K562 (cell line): ENCODE measurements around the gene C17orf113. TPM values are rescaled to one million over a fixed set of nuclear protein-coding genes. Genes with fewer than 3 reads are reported as not detected.

Experiments
- CEBPG ChIP-seq, 3 experiments: fragments of 200-800 bp in 1 of 3; sonication (Bioruptor generic) in 1 of 3; sonication (generic) in 1 of 3; formaldehyde crosslinking in 1 of 3; IDR thresholded peaks in 2 of 3; conservative IDR thresholded peaks in 1 of 3; 2 replicates each; pipeline versions ENCODE4 v1.6.1 to v1.8.0; 2016 to 2022; ENCODE audit warnings: missing compliant biosample characterization in 2 of 3, missing genetic modification characterization in 2 of 3, mild to moderate bottlenecking in 1 of 3, missing genetic modification reagents in 1 of 3
- CHCHD3 ChIP-seq: fragments of 250-450 bp; sonication (Bioruptor Pico); IDR thresholded peaks from 2 replicates; pipeline ENCODE4 v2.1.2; 2022; ENCODE audit warnings: mild to moderate bottlenecking
- CHD2 ChIP-seq: IDR thresholded peaks from 2 replicates; pipeline ENCODE4 v1.6.1; 2011; ENCODE audit warnings: low read depth, low read length
- DPF2 ChIP-seq: fragments of 450-650 bp; IDR thresholded peaks from 2 replicates; pipeline ENCODE4 v1.6.1; 2016
- ELF1 ChIP-seq: fragments of 200-800 bp; sonication (Bioruptor generic); IDR thresholded peaks from 2 replicates; pipeline ENCODE4 v1.6.1; 2016; ENCODE audit warnings: missing genetic modification characterization, missing compliant biosample characterization
- FOXM1 ChIP-seq, 2 experiments: fragments of 450-650 bp in 1 of 2; sonication (generic) in 1 of 2; formaldehyde crosslinking in 1 of 2; IDR thresholded peaks; 2 replicates each; pipeline versions ENCODE4 v1.6.1 to v1.9.0; 2017 to 2022; ENCODE audit warnings: low read depth in 2 of 2, mild to moderate bottlenecking in 2 of 2, missing genetic modification reagents in 1 of 2, moderate library complexity in 1 of 2
- HLTF ChIP-seq: fragments of 450-650 bp; IDR thresholded peaks from 2 replicates; pipeline ENCODE4 v1.6.1; 2016
- HMBOX1 ChIP-seq: sonication (generic); IDR thresholded peaks from 2 replicates; pipeline ENCODE4 v1.6.1; 2016
- HMGN3 ChIP-seq: IDR thresholded peaks from 2 replicates; pipeline ENCODE4 v1.6.1; 2011; ENCODE audit warnings: borderline replicate concordance, low read depth, mild to moderate bottlenecking, mixed read lengths, low read length; ENCODE audit not compliant: insufficient read length; ENCODE audit errors: extremely low read depth
- JUNB ChIP-seq: fragments of 450-650 bp; formaldehyde crosslinking; conservative IDR thresholded peaks from 2 replicates; pipeline ENCODE4 v1.4.0; 2020; ENCODE audit warnings: mild to moderate bottlenecking
- KAT8 ChIP-seq: fragments of 450-650 bp; IDR thresholded peaks from 2 replicates; pipeline ENCODE4 v1.6.1; 2016; ENCODE audit warnings: low read depth, mild to moderate bottlenecking
- MECOM ChIP-seq: fragments of 250-450 bp; sonication (Bioruptor Pico); IDR thresholded peaks from 2 replicates; pipeline ENCODE4 v1.8.0; 2022; ENCODE audit warnings: inconsistent platforms
- POU5F1 ChIP-seq: fragments of 150-350 bp; IDR thresholded peaks from 2 replicates; pipeline ENCODE4 v1.6.1; 2014; ENCODE audit warnings: borderline replicate concordance, low read length, low read depth, mild to moderate bottlenecking; ENCODE audit not compliant: partially characterized antibody
- RB1 ChIP-seq: fragments of 450-650 bp; IDR thresholded peaks from 2 replicates; pipeline ENCODE4 v1.6.1; 2017; ENCODE audit warnings: low read depth, mild to moderate bottlenecking
- SMARCA4 ChIP-seq: fragments of 450-650 bp; IDR thresholded peaks from 2 replicates; pipeline ENCODE4 v1.6.1; 2016
- SRSF1 ChIP-seq: fragments of 200-400 bp; formaldehyde crosslinking; IDR thresholded peaks from 2 replicates; pipeline ENCODE4 v1.6.1; 2017; ENCODE audit warnings: mild to moderate bottlenecking, low read depth, low read length, moderate library complexity
- TAF1 ChIP-seq: IDR thresholded peaks from 2 replicates; pipeline ENCODE4 v1.6.1; 2011; ENCODE audit warnings: mild to moderate bottlenecking, low read length, moderate library complexity; ENCODE audit not compliant: insufficient read depth, control insufficient read depth, severe bottlenecking; ENCODE audit errors: extremely low read depth
- TARDBP ChIP-seq: fragments of 450-650 bp; IDR thresholded peaks from 2 replicates; pipeline ENCODE4 v1.6.1; 2016
- TEAD2 ChIP-seq: fragments of 450-650 bp; IDR thresholded peaks from 2 replicates; pipeline ENCODE4 v1.6.1; 2016; ENCODE audit warnings: missing genetic modification characterization, control low read depth, missing compliant biosample characterization
- ZNF644 ChIP-seq: fragments of 200-800 bp; sonication (Bioruptor generic); IDR thresholded peaks from 2 replicates; pipeline ENCODE4 v1.6.1; 2016; ENCODE audit warnings: low read depth, missing genetic modification characterization, missing compliant biosample characterization
- polyA plus RNA-seq, 8 experiments: library from polyadenylated mRNA; depleted of rRNA in 4 of 8; stranded (reverse) in 5 of 8; unstranded in 3 of 8; fragments of >200 nt; fragmentation: Nextera tagmentation in 2 of 8; fragmentation: Illumina TruSeq in 1 of 8; extraction: Ambion mirVana in 2 of 8; extraction: Trizol in 1 of 8; gene quantifications; 2 replicates each; pipeline versions ENCODE4 v1.2.1 to v1.2.3, GENCODE V29; 2011 to 2014; ENCODE audit warnings: inconsistent platforms in 1 of 8, missing spikeins in 1 of 8
- total RNA-seq, 7 experiments: library from RNA; depleted of rRNA in 6 of 7; stranded (reverse); fragments of >200 nt in 6 of 7; fragmentation: Illumina TruSeq in 2 of 7; extraction: Trizol in 2 of 7; gene quantifications; 2 replicates each; pipeline versions ENCODE4 v1.2.1 to v1.2.3, GENCODE V29; 2011 to 2021; ENCODE audit warnings: low replicate concordance in 1 of 7
- TF ChIP-seq, protein P1 (sequence below): fragments of 250-450 bp; sonication (Bioruptor Pico); IDR thresholded peaks from 2 replicates; pipeline ENCODE4 v1.4.0; 2020; ENCODE audit warnings: mild to moderate bottlenecking, moderate library complexity, borderline replicate concordance
- TF ChIP-seq, protein P2 (sequence below): fragments of 450-650 bp; IDR thresholded peaks from 2 replicates; pipeline ENCODE4 v1.6.1; 2016

Gene C17orf113
- total and polyA plus RNA-seq, 9 of the 15 experiments (the other 6 are each of a cell fraction or from before 2014, with no cell fraction given), result 0.10 to 1.2 (median 0.31) TPM

- TF ChIP-seq RB1 (peak; percentile 96), SMARCA4 (no peak), CHCHD3 (no peak), HMGN3 (peak; percentile 94), FOXM1 (IDR thresholded peaks at IDR 0.05; ENCODE audit: low read depth) (peak; percentile 60), FOXM1 (CRISPR knock-in tag; IDR thresholded peaks at IDR 0.05; ENCODE audit: low read depth) (no peak), HLTF (no peak), ZNF644 (tag) (no peak), KAT8 (no peak), CHD2 (no peak), JUNB (CRISPR knock-in tag) (no peak), MECOM (no peak), SRSF1 (no peak), TARDBP (0 out of 2 replicates have a peak, but pooled peaks have one; percentile 67), TAF1 (peak; percentile 83), CEBPG (CRISPR knock-in tag; IDR thresholded peaks at IDR 0.05) (no peak), CEBPG (tag; conservative IDR thresholded peaks at IDR 0.05 in 1 of 2, IDR thresholded peaks at IDR 0.05 in 1 of 2) (no peak), ELF1 (tag) (0 out of 2 replicates have a peak, but pooled peaks have one; percentile 69), TEAD2 (tag) (peak; percentile 36; the same call in 1 of the 2 replicates), DPF2 (no peak), HMBOX1 (no peak), POU5F1 (no peak)
- TF ChIP-seq, protein P1, sequence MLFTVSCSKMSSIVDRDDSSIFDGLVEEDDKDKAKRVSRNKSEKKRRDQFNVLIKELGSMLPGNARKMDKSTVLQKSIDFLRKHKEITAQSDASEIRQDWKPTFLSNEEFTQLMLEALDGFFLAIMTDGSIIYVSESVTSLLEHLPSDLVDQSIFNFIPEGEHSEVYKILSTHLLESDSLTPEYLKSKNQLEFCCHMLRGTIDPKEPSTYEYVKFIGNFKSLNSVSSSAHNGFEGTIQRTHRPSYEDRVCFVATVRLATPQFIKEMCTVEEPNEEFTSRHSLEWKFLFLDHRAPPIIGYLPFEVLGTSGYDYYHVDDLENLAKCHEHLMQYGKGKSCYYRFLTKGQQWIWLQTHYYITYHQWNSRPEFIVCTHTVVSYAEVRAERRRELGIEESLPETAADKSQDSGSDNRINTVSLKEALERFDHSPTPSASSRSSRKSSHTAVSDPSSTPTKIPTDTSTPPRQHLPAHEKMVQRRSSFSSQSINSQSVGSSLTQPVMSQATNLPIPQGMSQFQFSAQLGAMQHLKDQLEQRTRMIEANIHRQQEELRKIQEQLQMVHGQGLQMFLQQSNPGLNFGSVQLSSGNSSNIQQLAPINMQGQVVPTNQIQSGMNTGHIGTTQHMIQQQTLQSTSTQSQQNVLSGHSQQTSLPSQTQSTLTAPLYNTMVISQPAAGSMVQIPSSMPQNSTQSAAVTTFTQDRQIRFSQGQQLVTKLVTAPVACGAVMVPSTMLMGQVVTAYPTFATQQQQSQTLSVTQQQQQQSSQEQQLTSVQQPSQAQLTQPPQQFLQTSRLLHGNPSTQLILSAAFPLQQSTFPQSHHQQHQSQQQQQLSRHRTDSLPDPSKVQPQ (CRISPR knock-in tag), result no peak
- TF ChIP-seq, protein P2, sequence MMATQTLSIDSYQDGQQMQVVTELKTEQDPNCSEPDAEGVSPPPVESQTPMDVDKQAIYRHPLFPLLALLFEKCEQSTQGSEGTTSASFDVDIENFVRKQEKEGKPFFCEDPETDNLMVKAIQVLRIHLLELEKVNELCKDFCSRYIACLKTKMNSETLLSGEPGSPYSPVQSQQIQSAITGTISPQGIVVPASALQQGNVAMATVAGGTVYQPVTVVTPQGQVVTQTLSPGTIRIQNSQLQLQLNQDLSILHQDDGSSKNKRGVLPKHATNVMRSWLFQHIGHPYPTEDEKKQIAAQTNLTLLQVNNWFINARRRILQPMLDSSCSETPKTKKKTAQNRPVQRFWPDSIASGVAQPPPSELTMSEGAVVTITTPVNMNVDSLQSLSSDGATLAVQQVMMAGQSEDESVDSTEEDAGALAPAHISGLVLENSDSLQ, result peak; percentile 69
Observed at GRCh38 chr17:42019509-42020404, 30.6 kb downstream of the C17orf113 start, which contains the start of gene NKIRAS2 (continued).
